Stimulated activated CD8-positive, alpha-beta memory T cell treated with anti-CD3 and anti-CD28 coated beads, Interleukin-7, amount 100 ng/mL, for 4 hours (primary cell): ENCODE results near the gene CST9.
"Not testable (repeated sequence)": the region's sequence is repeated elsewhere in the genome, so short reads cannot be mapped to it uniquely, and the experiment has no call there.

ENCODE experiments used
- DNase-seq, 2 donors: peaks; one replicate each; pipeline ENCODE4 v3.0.0-alpha.2; 2020; ENCODE audit warnings: low read depth in 2 of 2

Gene CST9

GRCh38 chr20:23587631-23588030 is 18.1 kb downstream of the CST9 start:
- no peak for DNase-seq

DNA sequence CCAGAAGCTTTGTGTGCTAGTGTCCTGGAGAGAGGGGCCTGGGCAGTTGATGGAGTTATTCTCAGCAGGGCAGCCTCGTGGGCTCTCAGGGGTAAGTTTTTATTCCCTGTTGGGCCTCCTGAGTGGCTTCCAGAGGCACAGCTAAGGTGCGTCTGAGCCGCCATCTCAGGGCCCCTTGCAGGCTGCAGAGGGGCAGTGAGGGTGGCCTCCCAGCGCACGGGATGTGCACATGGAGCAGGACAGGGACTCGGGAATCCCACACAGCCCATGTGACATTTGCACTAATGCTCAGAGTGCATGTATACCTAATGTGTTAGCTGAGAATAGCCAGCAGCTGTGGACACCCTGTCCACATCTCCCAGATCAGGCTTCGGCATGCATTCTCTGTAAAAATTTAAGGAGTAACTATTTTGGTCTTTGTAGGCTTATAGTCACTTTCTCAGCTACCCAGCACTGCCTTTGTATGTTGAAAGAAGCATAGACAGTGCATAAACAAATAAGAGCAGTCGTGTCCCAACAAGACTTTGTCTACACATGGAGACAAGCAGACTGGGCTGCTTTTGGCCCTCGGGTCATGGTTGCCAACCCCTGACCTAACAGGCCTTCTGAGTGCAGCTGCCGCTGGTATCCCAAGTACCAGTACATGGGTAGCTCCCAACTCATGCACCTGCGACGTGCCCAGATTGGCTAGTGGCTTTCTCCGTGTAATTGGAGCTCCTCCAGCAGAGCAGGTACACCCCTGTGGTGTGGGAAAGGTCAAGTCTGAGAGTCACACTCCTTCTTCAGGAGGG is 18.8 kb downstream of the CST9 start:
- DNase-seq, result no peak

DNA sequence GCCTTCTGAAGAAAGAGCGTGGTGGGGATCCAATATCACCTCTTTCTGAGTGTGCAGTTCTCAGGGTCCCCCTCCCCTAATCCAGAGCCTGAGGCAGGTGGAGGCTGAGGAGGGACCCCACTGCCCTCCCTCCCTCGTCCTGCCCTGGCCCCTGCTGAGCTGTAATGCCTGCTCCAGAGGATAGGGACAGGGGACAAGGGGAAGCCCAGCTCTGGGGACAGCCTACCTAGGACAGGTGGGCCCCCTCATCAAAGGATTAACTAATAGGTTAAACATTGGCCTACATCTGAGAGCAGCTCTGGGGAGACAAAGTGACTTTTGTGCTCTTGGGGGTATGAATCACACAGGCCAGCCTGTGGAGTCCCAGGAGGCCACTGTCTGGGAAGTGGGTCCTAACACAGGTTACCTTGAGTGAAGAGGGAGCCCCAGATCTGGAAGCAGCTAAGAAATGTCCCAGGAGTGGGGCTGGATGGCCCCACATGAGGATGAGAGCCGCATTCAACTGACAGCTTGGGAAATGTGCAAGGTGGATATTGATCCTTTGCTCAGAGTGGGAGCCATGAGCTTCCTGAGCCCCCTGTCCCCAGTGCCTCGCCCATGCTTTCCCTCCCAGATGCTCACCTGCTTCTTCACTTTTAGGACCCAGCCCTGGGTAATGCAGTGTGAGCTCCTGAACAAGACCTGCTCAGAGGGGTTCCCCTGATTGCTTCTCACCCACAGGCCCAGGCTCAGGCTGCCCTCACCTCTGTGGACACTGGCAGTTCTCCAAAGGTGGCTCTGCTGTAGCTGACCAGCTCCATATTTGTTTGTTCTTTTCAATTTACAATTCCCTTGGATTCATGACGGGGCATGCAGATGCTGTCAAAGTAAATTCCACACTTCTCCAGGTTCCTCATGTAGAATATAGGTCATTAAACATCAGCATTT is 19.6 kb downstream of the CST9 start:
- DNase-seq, result no peak

- no peak for DNase-seq
Observed at GRCh38 chr20:23585449-23585807, 20.3 kb downstream of the CST9 start.

DNA sequence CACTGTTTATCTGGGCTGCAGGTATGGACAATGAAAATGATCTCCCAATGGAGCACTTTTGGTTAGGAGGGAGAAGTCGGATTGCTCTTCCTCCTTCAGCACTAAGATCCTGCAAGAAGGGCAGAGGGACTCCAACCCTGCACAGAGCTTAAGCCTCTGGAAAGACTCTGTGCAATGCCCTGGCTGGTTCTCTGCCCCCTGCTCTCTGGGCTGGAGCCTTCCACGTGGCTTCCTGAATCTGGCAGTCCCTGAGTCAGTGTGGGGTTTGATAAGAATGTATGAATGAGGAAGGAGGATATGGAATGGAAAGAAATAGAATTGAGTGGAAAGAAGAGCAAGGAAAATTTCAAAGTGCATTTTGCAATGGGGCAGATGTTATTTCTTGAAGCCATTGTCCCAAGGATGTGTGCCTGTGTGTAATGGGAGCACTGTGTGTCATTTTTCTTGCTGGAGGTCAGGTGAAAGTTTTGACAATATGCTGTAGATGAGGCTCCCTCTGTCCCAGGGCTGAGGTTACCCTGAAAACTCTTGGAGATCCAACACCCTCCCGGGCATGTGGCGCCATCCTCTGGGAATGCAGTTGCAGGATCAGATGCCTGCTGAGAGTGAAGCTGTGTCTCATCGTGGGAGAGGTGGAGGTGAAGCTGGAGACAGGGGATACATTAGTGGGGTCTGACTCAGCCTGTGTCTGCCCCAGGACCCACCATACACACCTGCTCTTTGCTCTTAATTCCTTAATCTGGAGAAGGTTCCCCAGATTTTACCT is 21.1 kb downstream of the CST9 start:
- DNase-seq, result no peak

GRCh38 chr20:23583526-23583925 is 22.2 kb downstream of the CST9 start:
- no peak for DNase-seq

- DNase-seq, result no peak
Observed at GRCh38 chr20:23582293-23582692, 23.4 kb downstream of the CST9 start.

- not testable (repeated sequence) for DNase-seq
Observed at GRCh38 chr20:23581833-23582232, 23.9 kb downstream of the CST9 start.

DNA sequence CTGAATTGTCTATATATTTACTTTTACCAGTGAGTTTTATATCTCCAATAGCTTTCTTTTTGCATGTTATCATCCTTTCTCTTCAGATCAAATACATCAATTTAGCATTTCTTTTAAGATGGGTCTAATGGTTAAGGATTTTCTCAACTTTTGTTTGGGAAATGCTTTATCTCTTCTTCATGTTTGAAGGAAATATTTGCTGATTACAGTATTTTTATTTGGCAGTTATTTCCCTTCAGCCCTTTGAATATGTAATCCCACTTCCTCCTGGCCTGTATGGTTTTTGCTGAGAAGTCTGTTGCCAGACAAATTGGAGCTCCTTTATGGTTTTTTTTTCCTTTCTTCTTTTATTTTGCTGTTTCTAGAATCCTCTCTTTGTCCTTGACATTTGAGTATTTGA is 30.7 kb downstream of the CST9 start:
- no peak for DNase-seq

DNA sequence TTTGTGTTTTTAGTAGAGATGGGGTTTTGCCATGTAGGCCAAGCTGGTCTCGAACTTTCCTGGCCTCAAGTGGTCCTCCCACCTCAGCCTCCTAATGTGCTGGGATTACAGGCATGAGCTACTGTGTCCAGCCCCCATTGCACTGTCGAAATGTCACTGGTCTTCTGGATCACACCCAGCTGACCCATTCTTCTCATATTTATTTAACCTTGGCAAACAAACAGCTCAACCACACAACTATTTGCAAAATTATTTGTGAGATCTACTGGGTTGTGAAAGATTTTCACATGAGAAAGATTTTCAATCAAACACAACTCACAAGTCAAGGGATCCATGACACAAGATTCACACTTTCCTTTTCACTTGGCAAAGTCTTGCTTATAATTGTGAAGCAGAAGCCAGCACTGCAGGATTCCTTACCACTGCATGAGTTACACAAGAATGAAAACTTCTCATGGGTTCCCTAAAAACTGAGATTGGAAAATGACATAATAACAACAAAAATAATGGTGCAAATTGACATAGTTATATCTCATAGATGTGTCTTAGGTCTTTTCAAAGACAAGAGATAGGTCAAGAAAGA is 35.4 kb downstream of the CST9 start:
- no peak for DNase-seq

GRCh38 chr20:23569570-23569969 is 36.1 kb downstream of the CST9 start:
- no peak for DNase-seq

- DNase-seq, result no peak
Observed at GRCh38 chr20:23568971-23569330, 36.8 kb downstream of the CST9 start.

GRCh38 chr20:23568320-23568970 is 37.3 kb downstream of the CST9 start, which contains the start of gene CST9L:
Gene CST9L (minus strand): TSS chr20:23568484. CDS start chr20:23568450, 34 bp downstream.
- no peak for DNase-seq

- DNase-seq, result no peak
Observed at GRCh38 chr20:23566199-23566932, 39.4 kb downstream of the CST9 start.

- DNase-seq, result no peak
Observed at GRCh38 chr20:23565503-23566045, 40.1 kb downstream of the CST9 start.

- no peak for DNase-seq
Observed at GRCh38 chr20:23564927-23565326, 40.8 kb downstream of the CST9 start.

DNA sequence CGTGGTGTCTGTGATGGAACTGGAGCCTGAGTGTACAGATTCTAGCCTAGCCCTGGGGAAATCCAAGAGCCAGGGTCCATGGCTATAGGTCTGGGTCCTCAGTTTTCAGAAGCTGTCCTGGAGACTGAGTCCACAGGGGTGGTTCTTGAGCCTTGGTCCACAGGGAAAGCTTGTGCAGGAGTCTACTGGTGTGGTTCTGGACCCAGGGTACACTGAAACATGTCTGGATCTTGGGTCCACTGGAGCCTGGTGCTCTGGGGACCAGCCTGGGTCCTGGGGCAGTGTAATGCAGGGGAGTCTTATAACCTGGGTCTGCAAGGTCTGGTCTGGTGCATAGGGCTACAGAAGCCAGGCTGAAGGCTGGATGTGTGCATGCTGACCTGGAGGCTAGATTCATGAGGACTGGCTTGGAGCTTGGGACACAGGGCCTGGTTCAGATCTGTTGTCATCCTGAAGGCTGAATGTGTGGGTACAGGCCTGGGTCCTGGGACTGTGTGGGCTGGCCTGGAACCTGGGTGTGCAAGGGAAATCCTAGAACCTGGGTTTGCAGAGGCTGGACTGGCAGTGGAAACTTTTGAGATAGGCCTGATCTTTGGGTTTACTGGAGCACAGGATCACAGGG is 42.9 kb downstream of the CST9 start:
- no peak for DNase-seq

GRCh38 chr20:23554401-23554800 is 51.3 kb downstream of the CST9 start:
- no peak for DNase-seq
